Ishikawa (cell line): ENCODE data around the gene ENPP4.

ENCODE experiments used
- CEBPB ChIP-seq: IDR thresholded peaks from 2 replicates; pipeline ENCODE4 v1.6.1; 2012
- CREB1 ChIP-seq: IDR thresholded peaks from 2 replicates; pipeline ENCODE4 v1.6.1; 2012; ENCODE audit warnings: low read depth
- EGR1 ChIP-seq: IDR thresholded peaks from 2 replicates; pipeline ENCODE4 v1.6.1; 2012
- EP300 ChIP-seq: IDR thresholded peaks from 2 replicates; pipeline ENCODE4 v1.6.1; 2012; ENCODE audit warnings: borderline replicate concordance
- FOXM1 ChIP-seq: IDR thresholded peaks from 2 replicates; pipeline ENCODE4 v1.6.1; 2012; ENCODE audit warnings: low read depth, borderline replicate concordance
- MAX ChIP-seq: IDR thresholded peaks from 2 replicates; pipeline ENCODE4 v1.6.1; 2012
- NFIC ChIP-seq: IDR thresholded peaks from 2 replicates; pipeline ENCODE4 v1.6.1; 2012
- RAD21 ChIP-seq: IDR thresholded peaks from 2 replicates; pipeline ENCODE4 v1.6.1; 2012; ENCODE audit warnings: low read depth
- REST ChIP-seq: IDR thresholded peaks from 2 replicates; pipeline ENCODE4 v1.6.1; 2012; ENCODE audit warnings: low read depth, mild to moderate bottlenecking
- TAF1 ChIP-seq: IDR thresholded peaks from 2 replicates; pipeline ENCODE4 v1.6.1; 2012; ENCODE audit warnings: low read depth, mild to moderate bottlenecking
- TCF12 ChIP-seq: IDR thresholded peaks from 2 replicates; pipeline ENCODE4 v1.6.1; 2012; ENCODE audit warnings: low read depth
- TEAD4 ChIP-seq: IDR thresholded peaks from 2 replicates; pipeline ENCODE4 v1.6.1; 2012
- USF1 ChIP-seq: IDR thresholded peaks from 2 replicates; pipeline ENCODE4 v1.6.1; 2012
- YY1 ChIP-seq: IDR thresholded peaks from 2 replicates; pipeline ENCODE4 v1.6.1; 2012; ENCODE audit warnings: low read depth
- ZBTB7A ChIP-seq: IDR thresholded peaks from 2 replicates; pipeline ENCODE4 v1.6.1; 2012; ENCODE audit warnings: low read depth

Gene ENPP4

GRCh38 chr6:46136831-46137230 is 7.0 kb downstream of the ENPP4 start:
- no peak for TF ChIP-seq CREB1
- TF ChIP-seq EP300, result no peak
- no peak for TF ChIP-seq NFIC
- no peak for TF ChIP-seq TCF12
- TF ChIP-seq ZBTB7A, result no peak
- TF ChIP-seq TEAD4, result no peak
- no peak for TF ChIP-seq YY1
- TF ChIP-seq FOXM1, result no peak
- no peak for TF ChIP-seq CEBPB
- no peak for TF ChIP-seq TAF1
- no peak for TF ChIP-seq USF1
- no peak for TF ChIP-seq RAD21
- no peak for TF ChIP-seq MAX
- TF ChIP-seq EGR1, result no peak
- no peak for TF ChIP-seq REST

GRCh38 chr6:46137387-46137786 is 7.6 kb downstream of the ENPP4 start:
- TF ChIP-seq CREB1 (no peak), REST (no peak), NFIC (no peak), CEBPB (no peak), TCF12 (no peak), MAX (no peak), TAF1 (no peak), TEAD4 (no peak), FOXM1 (no peak), YY1 (no peak), USF1 (no peak), EGR1 (no peak), EP300 (no peak)

- TF ChIP-seq EGR1, result no peak
- TF ChIP-seq ZBTB7A, result no peak
- TF ChIP-seq NFIC, result no peak
- no peak for TF ChIP-seq CEBPB
- TF ChIP-seq TEAD4, result no peak
- no peak for TF ChIP-seq CREB1
- no peak for TF ChIP-seq YY1
- TF ChIP-seq TCF12, result no peak
- no peak for TF ChIP-seq EP300
- no peak for TF ChIP-seq TAF1
Observed at GRCh38 chr6:46138281-46138680, 8.5 kb downstream of the ENPP4 start.

GRCh38 chr6:46144270-46144669 is 14.5 kb downstream of the ENPP4 start:
- no peak for TF ChIP-seq EGR1
- no peak for TF ChIP-seq TAF1
- TF ChIP-seq USF1, result no peak
- TF ChIP-seq CREB1, result no peak
- TF ChIP-seq CEBPB, result no peak
- no peak for TF ChIP-seq MAX
- TF ChIP-seq RAD21, result no peak
- no peak for TF ChIP-seq EP300
- TF ChIP-seq TEAD4, result no peak
- no peak for TF ChIP-seq FOXM1

GRCh38 chr6:46156701-46157100 is 26.9 kb downstream of the ENPP4 start:
- TF ChIP-seq TCF12 (no peak), USF1 (no peak), RAD21 (no peak), CREB1 (no peak), NFIC (no peak), TEAD4 (no peak)

- TF ChIP-seq TCF12 (no peak), EGR1 (no peak), REST (no peak), CEBPB (no peak)
Observed at GRCh38 chr6:46159229-46159628, 29.4 kb downstream of the ENPP4 start.
